Stimulated activated naive B cell treated with anti-CD40 and anti-IgM and Interleukin-4, amounts not matched to agents 10 μg/mL and 1 μg/mL and 100 μg/mL, for 72 hours (primary cell): ENCODE results near the gene GC.
"Not testable (repeated sequence)": the region's sequence is repeated elsewhere in the genome, so short reads cannot be mapped to it uniquely, and the experiment has no call there.

Experiments used
- ATAC-seq, 2 donors: fragments of 150-1000 bp; cut with Tn5 transposase; replicated peaks; 2 replicates each; pipeline ENCODE4 v1.10.0; 2021; ENCODE audit warnings: moderate library complexity in 1 of 2
- DNase-seq: peaks from one replicate; pipeline ENCODE4 v3.0.0; 2021
- H3K27ac Mint-ChIP-seq: one replicate; pipeline ENCODE4 v1.8.0; 2022; ENCODE audit warnings: mild to moderate bottlenecking, mixed read lengths
- H3K27me3 Mint-ChIP-seq, 2 donors: one replicate each; pipeline ENCODE4 v1.8.0; 2022; ENCODE audit warnings: mixed read lengths in 2 of 2
- H3K36me3 Mint-ChIP-seq, 2 donors: one replicate each; pipeline ENCODE4 v1.8.0; 2022; ENCODE audit warnings: mixed read lengths in 2 of 2, mild to moderate bottlenecking in 1 of 2
- H3K4me1 Mint-ChIP-seq, 2 donors: one replicate each; pipeline ENCODE4 v1.8.0; 2022; ENCODE audit warnings: mixed read lengths in 2 of 2, mild to moderate bottlenecking in 1 of 2
- H3K4me3 Mint-ChIP-seq, 2 donors: one replicate each; pipeline ENCODE4 v1.8.0; 2022; ENCODE audit warnings: mild to moderate bottlenecking in 2 of 2, mixed read lengths in 2 of 2, moderate library complexity in 1 of 2
- H3K9me3 Mint-ChIP-seq, 2 donors: one replicate each; pipeline ENCODE4 v1.8.0; 2022; ENCODE audit warnings: mixed read lengths in 2 of 2, mild to moderate bottlenecking in 1 of 2

GC gene

DNA sequence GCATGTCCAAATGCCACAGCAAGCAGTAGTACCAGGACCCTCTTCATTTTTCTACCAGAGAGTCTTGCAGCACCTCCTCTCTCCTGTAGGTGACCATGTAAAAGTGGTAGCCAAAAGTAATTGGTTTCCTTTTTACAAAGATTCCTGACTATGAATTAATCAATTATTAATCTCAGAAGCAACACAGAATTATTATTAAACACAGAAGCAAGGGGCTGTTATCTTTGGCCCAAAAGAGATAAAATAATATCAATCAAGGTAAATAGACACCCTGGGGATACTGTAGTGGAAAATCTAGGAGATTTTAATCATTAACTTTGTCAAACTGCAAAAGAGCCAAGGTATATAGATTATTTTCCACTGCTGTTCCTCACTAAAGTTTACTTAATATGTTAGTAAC is at the start of gene GC:
Gene GC (minus strand): TSS at position 108 of the 400 bp plus-strand sequence. CDS start 61 bp downstream, at position 47.
- Mint-ChIP-seq H3K36me3 (no peaks in the 10 kb centered on the region), H3K27ac (no peak within 1 kb of the TSS), H3K4me3 (no peak within 1 kb of the TSS), H3K4me1 (no peaks in the 10 kb centered on the region), H3K9me3 (no peaks in the 10 kb centered on the region), H3K27me3 (no peaks in the 10 kb centered on the region)
- DNase-seq (no peak), ATAC-seq (no peak)

GRCh38 chr4:71833232-71833900 is 49.5 kb upstream of the GC start:
- Mint-ChIP-seq H3K4me3 (no peak overlapping the region), H3K27me3 (no peaks in the 10 kb centered on the region), H3K4me1 (no peaks in the 10 kb centered on the region), H3K9me3 (no peaks in the 10 kb centered on the region), H3K27ac (no peak overlapping the region), H3K36me3 (no peaks in the 10 kb centered on the region)
- DNase-seq: no peak
- no peak for ATAC-seq

GRCh38 chr4:71832049-71832448 is 48.2 kb upstream of the GC start:
- Mint-ChIP-seq H3K27ac (no peak overlapping the region), H3K36me3 (no peaks in the 10 kb centered on the region), H3K9me3 (no peaks in the 10 kb centered on the region), H3K4me1 (no peaks in the 10 kb centered on the region), H3K27me3 (no peaks in the 10 kb centered on the region), H3K4me3 (no peak overlapping the region)
- no peak for ATAC-seq
- no peak for DNase-seq

DNA sequence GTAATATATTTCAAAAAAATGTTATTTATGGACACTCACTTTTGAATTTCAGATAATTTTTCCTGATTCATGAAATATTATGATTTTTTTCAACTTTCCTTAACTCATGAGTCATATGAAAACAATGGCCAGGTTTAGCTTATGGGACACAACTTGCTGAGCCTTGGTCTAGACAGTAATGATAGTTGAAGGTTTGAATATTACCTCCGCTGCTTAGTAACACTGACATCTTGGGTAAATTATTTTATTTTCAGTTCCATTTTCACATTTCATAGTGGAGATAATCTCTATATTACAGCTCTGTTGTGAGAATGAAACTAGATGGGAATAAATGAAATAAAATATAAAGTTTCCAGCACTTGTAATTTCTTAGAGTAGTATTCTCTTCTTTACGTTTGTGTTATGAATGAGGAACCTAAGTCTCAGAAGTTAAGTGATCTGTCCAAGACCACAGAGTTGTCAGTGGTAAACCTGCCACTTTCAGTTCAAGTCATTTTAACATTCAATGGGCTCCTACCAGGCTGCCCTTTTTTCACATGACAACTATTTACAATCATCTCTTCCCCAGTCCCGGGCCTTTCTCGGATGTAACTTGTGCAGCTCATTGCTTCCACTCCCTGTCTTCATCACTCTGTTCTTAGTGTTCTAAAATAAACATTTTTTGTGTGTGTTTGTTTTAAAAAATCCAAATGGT is 46.8 kb upstream of the GC start:
- DNase-seq (no peak), ATAC-seq (no peak)
- Mint-ChIP-seq H3K9me3 (peaks cover 0 to 1% of the 10 kb centered on the region in 2 donors), H3K36me3 (no peaks in the 10 kb centered on the region), H3K27ac (no peak overlapping the region), H3K4me3 (no peak overlapping the region), H3K4me1 (no peaks in the 10 kb centered on the region), H3K27me3 (no peaks in the 10 kb centered on the region)

- H3K4me3 Mint-ChIP-seq: no peak overlapping the region
- DNase-seq (no peak), ATAC-seq (no peak)
- H3K27ac Mint-ChIP-seq: no peak overlapping the region
- no peaks in the 10 kb centered on the region for H3K36me3 Mint-ChIP-seq
- H3K27me3 Mint-ChIP-seq: no peaks in the 10 kb centered on the region
- H3K4me1 Mint-ChIP-seq: no peaks in the 10 kb centered on the region
- peaks cover 0 to 3% of the 10 kb centered on the region in 2 donors for H3K9me3 Mint-ChIP-seq
Observed at GRCh38 chr4:71828470-71828869, 44.6 kb upstream of the GC start.

GRCh38 chr4:71827826-71828225 is 43.9 kb upstream of the GC start:
- H3K27ac Mint-ChIP-seq: no peak overlapping the region
- H3K4me3 Mint-ChIP-seq: no peak overlapping the region
- peaks cover 0 to 3% of the 10 kb centered on the region in 2 donors for H3K9me3 Mint-ChIP-seq
- DNase-seq (no peak), ATAC-seq (no peak)
- no peaks in the 10 kb centered on the region for H3K4me1 Mint-ChIP-seq
- H3K27me3 Mint-ChIP-seq: no peaks in the 10 kb centered on the region
- no peaks in the 10 kb centered on the region for H3K36me3 Mint-ChIP-seq

GRCh38 chr4:71816676-71817303 is 32.9 kb upstream of the GC start:
- ATAC-seq (no peak), DNase-seq (no peak)
- no peak overlapping the region for H3K27ac Mint-ChIP-seq
- no peak overlapping the region for H3K4me3 Mint-ChIP-seq
- no peaks in the 10 kb centered on the region for H3K36me3 Mint-ChIP-seq
- H3K4me1 Mint-ChIP-seq: no peaks in the 10 kb centered on the region
- no peaks in the 10 kb centered on the region for H3K9me3 Mint-ChIP-seq
- H3K27me3 Mint-ChIP-seq: no peaks in the 10 kb centered on the region

GRCh38 chr4:71814433-71814832 is 30.6 kb upstream of the GC start:
- ATAC-seq (no peak), DNase-seq (no peak)
- H3K27ac Mint-ChIP-seq: no peak overlapping the region
- no peak overlapping the region for H3K4me3 Mint-ChIP-seq
- no peaks in the 10 kb centered on the region for H3K4me1 Mint-ChIP-seq
- H3K27me3 Mint-ChIP-seq: no peaks in the 10 kb centered on the region
- H3K9me3 Mint-ChIP-seq: no peaks in the 10 kb centered on the region
- H3K36me3 Mint-ChIP-seq: no peaks in the 10 kb centered on the region

- not testable (repeated sequence) for H3K9me3 Mint-ChIP-seq, ATAC-seq, H3K27me3 Mint-ChIP-seq, H3K27ac Mint-ChIP-seq, DNase-seq, H3K4me3 Mint-ChIP-seq, H3K4me1 Mint-ChIP-seq, H3K36me3 Mint-ChIP-seq
Observed at GRCh38 chr4:71809805-71810204, 25.9 kb upstream of the GC start.

GRCh38 chr4:71807469-71807868 is 23.6 kb upstream of the GC start:
- H3K27ac Mint-ChIP-seq: no peak overlapping the region
- no peaks in the 10 kb centered on the region for H3K4me1 Mint-ChIP-seq
- no peak overlapping the region for H3K4me3 Mint-ChIP-seq
- H3K9me3 Mint-ChIP-seq: peaks cover 0 to 4% of the 10 kb centered on the region in 2 donors
- no peaks in the 10 kb centered on the region for H3K36me3 Mint-ChIP-seq
- ATAC-seq: no peak
- no peaks in the 10 kb centered on the region for H3K27me3 Mint-ChIP-seq
- DNase-seq: no peak

- H3K36me3 Mint-ChIP-seq, H3K4me1 Mint-ChIP-seq, H3K4me3 Mint-ChIP-seq, DNase-seq, H3K9me3 Mint-ChIP-seq, ATAC-seq, H3K27me3 Mint-ChIP-seq, H3K27ac Mint-ChIP-seq: not testable (repeated sequence)
Observed at GRCh38 chr4:71805230-71805629, 21.4 kb upstream of the GC start.

- H3K27me3 Mint-ChIP-seq, H3K4me1 Mint-ChIP-seq, ATAC-seq, H3K9me3 Mint-ChIP-seq, H3K4me3 Mint-ChIP-seq, H3K27ac Mint-ChIP-seq, H3K36me3 Mint-ChIP-seq, DNase-seq: not testable (repeated sequence)
Observed at GRCh38 chr4:71804017-71804697, 20.3 kb upstream of the GC start.

DNA sequence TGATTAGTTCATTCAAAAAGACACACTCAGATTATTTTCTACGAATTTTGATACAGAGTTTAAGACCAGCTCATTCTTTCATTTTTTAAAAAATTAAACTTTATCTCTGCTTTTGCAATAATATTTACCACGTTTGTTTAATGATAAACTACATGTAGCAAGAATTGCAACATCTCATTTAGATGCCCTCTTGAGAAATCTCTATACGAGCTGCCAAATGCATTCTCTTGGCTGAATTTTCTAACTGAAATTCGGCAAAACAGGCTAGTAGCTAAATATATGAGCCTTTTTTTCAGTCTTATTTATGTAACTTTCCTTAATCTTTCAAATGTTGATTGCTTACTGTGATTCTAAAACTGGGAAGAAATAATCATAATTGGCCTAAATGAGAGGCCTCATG is 2.1 kb upstream of the GC start:
- no peaks in the 10 kb centered on the region for H3K36me3 Mint-ChIP-seq
- no peaks in the 10 kb centered on the region for H3K27me3 Mint-ChIP-seq
- H3K4me1 Mint-ChIP-seq: no peaks in the 10 kb centered on the region
- no peaks in the 10 kb centered on the region for H3K9me3 Mint-ChIP-seq
- no peak overlapping the region for H3K27ac Mint-ChIP-seq
- no peak for DNase-seq
- no peak for ATAC-seq
- no peak overlapping the region for H3K4me3 Mint-ChIP-seq

DNA sequence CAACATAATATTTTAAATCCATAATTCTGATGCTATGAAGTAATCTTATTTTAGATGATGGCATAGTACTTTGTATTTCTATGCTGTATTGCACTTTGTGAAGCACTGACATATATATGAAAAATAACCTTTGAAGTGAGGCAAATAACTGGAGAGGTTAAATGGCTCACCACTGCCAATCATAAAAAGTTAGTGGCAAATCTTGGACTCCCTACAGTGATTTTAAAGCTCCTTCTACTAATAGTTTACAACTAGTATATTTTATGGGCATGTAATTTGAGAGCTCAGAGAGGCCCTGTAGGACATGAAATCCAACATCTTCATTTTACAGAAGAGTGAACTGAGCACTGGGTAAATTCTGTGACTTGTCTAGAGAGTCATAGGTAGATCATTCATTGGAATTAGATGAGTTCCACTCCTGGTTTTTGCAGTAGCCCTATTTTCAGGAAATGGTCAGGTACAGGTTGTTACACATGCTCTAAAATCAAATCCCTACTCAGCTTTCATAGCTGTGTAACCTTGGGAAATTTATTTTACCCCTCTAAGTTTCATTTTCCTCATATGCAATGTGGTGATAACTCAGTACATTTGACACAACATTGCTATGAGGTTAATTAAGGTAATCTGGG is 804 bp upstream of the GC start:
- DNase-seq (no peak), ATAC-seq (no peak)
- no peak overlapping the region for H3K27ac Mint-ChIP-seq
- no peaks in the 10 kb centered on the region for H3K9me3 Mint-ChIP-seq
- H3K27me3 Mint-ChIP-seq: no peaks in the 10 kb centered on the region
- H3K4me3 Mint-ChIP-seq: no peak overlapping the region
- H3K36me3 Mint-ChIP-seq: no peaks in the 10 kb centered on the region
- no peaks in the 10 kb centered on the region for H3K4me1 Mint-ChIP-seq
